Endothelial cell of umbilical vein (primary cell): Measurements from ENCODE around the gene THRSP. TPM values are rescaled to one million over a fixed set of nuclear protein-coding genes. Genes with fewer than 3 reads are reported as not detected.

ENCODE experiments used
- BruUV-seq: library from RNA; stranded (reverse); fragments of 400-500 nt; replicated peaks from 2 replicates; lab custom pipeline; 2021; lab: Mats Ljungman, UMichigan
- CTCF ChIA-PET: fragments of 300-600, 350-600 bp; sonication (Branson Sonifier 250); formaldehyde crosslinking; loops from one replicate; lab custom pipeline; 2021; ENCODE audit warnings: antibody characterized with exemption, inconsistent platforms; lab: Charles Lee
- POLR2A ChIA-PET: fragments of 300-600, 350-600 bp; sonication (Branson Sonifier 250); formaldehyde crosslinking; loops from one replicate; lab custom pipeline; 2021; ENCODE audit warnings: antibody characterized with exemption, inconsistent platforms; lab: Charles Lee
- DNase-seq: peaks from one replicate; pipeline ENCODE4 v3.0.0-alpha.2; 2011; ENCODE audit warnings: low read depth, low spot score
- FAIRE-seq: peaks from 2 replicates; lab custom pipeline; 2011; peaks lifted over from hg19 to GRCh38; lab: Jason Lieb, UNC
- H2AFZ ChIP-seq: 2 replicates; pipeline ENCODE4 v1.6.0; 2012; ENCODE audit warnings: low read depth, low read length, control low read depth, inconsistent platforms
- H3K27ac ChIP-seq: 2 replicates; pipeline ENCODE4 v1.5.1; 2011; ENCODE audit warnings: low read depth, mild to moderate bottlenecking, control low read depth, low read length, moderate library complexity; ENCODE audit not compliant: insufficient read depth
- H3K27me3 ChIP-seq, 2 experiments: 2 replicates each; pipeline versions ENCODE4 v1.6.0 to v1.6.1; 2011; ENCODE audit warnings: low read length in 2 of 2, mixed read lengths in 1 of 2; ENCODE audit not compliant: control insufficient read depth in 2 of 2, insufficient read depth in 2 of 2
- H3K36me3 ChIP-seq, 2 experiments: 2 replicates in 1 of 2; 3 replicates in 1 of 2; pipeline ENCODE4 v1.5.1; 2011; ENCODE audit warnings: low read length in 2 of 2, mild to moderate bottlenecking in 1 of 2, moderate library complexity in 1 of 2; ENCODE audit not compliant: control insufficient read depth in 2 of 2, insufficient read depth in 2 of 2; ENCODE audit errors: extremely low read depth in 1 of 2
- H3K4me1 ChIP-seq: 3 replicates; pipeline ENCODE4 v1.5.1; 2011; ENCODE audit warnings: mild to moderate bottlenecking, low read length; ENCODE audit not compliant: control insufficient read depth, insufficient read depth; ENCODE audit errors: extremely low read depth
- H3K4me2 ChIP-seq: 2 replicates; pipeline ENCODE4 v1.6.1; 2011; ENCODE audit warnings: low read length, control low read depth, mixed read lengths; ENCODE audit not compliant: insufficient read depth
- H3K4me3 ChIP-seq, 3 experiments: fragments of 200-600 bp in 1 of 3; sonication (generic), shearing (Covaris generic) in 1 of 3; replicated peaks in 1 of 3; 2 replicates each; pipeline ENCODE4 v1.5.1; 2011 to 2016; ENCODE audit warnings: control low read depth in 3 of 3, low read length in 3 of 3, mild to moderate bottlenecking in 2 of 3, inconsistent platforms in 1 of 3, low read depth in 1 of 3, moderate library complexity in 1 of 3; ENCODE audit not compliant: insufficient read depth in 1 of 3
- H3K79me2 ChIP-seq: 2 replicates; pipeline ENCODE4 v1.6.0; 2012; ENCODE audit warnings: low read length, inconsistent platforms; ENCODE audit not compliant: control insufficient read depth, insufficient read depth
- H3K9ac ChIP-seq: replicated peaks from 2 replicates; pipeline ENCODE3; 2011; ENCODE audit warnings: low read length, control low read depth; ENCODE audit not compliant: insufficient read depth; ENCODE audit errors: extremely low read depth
- H3K9me1 ChIP-seq: replicated peaks from 3 replicates; pipeline ENCODE4 v1.6.0; 2011; ENCODE audit warnings: mild to moderate bottlenecking, low read length; ENCODE audit not compliant: control insufficient read depth, insufficient read depth; ENCODE audit errors: extremely low read depth
- H3K9me3 ChIP-seq: replicated peaks from 2 replicates; pipeline ENCODE4 v1.5.1; 2012; ENCODE audit warnings: low read length, inconsistent platforms; ENCODE audit not compliant: control insufficient read depth, insufficient read depth
- H4K20me1 ChIP-seq: replicated peaks from 2 replicates; pipeline ENCODE3; 2011; ENCODE audit warnings: mild to moderate bottlenecking, low read length; ENCODE audit not compliant: control insufficient read depth, insufficient read depth; ENCODE audit errors: extremely low read depth
- EZH2 ChIP-seq: IDR thresholded peaks from 2 replicates; pipeline ENCODE4 v1.6.1; 2012; ENCODE audit warnings: borderline replicate concordance, low read depth, mild to moderate bottlenecking, moderate library complexity, low read length, inconsistent platforms; ENCODE audit not compliant: severe bottlenecking
- FOS ChIP-seq: IDR thresholded peaks from 2 replicates; pipeline ENCODE4 v1.6.1; 2011; ENCODE audit warnings: mild to moderate bottlenecking, low read length, moderate library complexity, borderline replicate concordance; ENCODE audit not compliant: insufficient read depth
- GATA2 ChIP-seq: IDR thresholded peaks from 2 replicates; pipeline ENCODE4 v1.7.0; 2011; ENCODE audit warnings: low read depth, mild to moderate bottlenecking, moderate library complexity, mixed read lengths, low read length; ENCODE audit not compliant: insufficient read length, insufficient read depth
- JUN ChIP-seq: IDR thresholded peaks from 2 replicates; pipeline ENCODE4 v1.6.1; 2011; ENCODE audit warnings: borderline replicate concordance, low read depth; ENCODE audit not compliant: insufficient read length, insufficient read depth
- MAX ChIP-seq: IDR thresholded peaks from 2 replicates; pipeline ENCODE4 v1.6.1; 2011; ENCODE audit not compliant: insufficient read depth, insufficient read length
- MYC ChIP-seq: IDR thresholded peaks from one replicate; pipeline ENCODE4 v1.6.1; 2011; ENCODE audit warnings: mild to moderate bottlenecking, low read depth, low read length
- POLR2A ChIP-seq: IDR thresholded peaks from 2 replicates; pipeline ENCODE4 v1.6.1; 2012; ENCODE audit warnings: low read depth, mild to moderate bottlenecking, control low read depth, low read length
- POLR2AphosphoS5 ChIP-seq: IDR thresholded peaks from 2 replicates; pipeline ENCODE4 v1.6.1; 2012; ENCODE audit warnings: low read depth, mild to moderate bottlenecking, control low read depth, low read length, moderate library complexity; ENCODE audit not compliant: insufficient read depth
- dilution Hi-C: fragments of 300-500 bp; cut with MboI; formaldehyde crosslinking; loops from one replicate; pipeline ENCODE4 v1.15.0; 2019; ENCODE audit warnings: low sequenced_read_pairs; ENCODE audit not compliant: extremely low pct_ligation_motif_present
- intact Hi-C: fragments of 100-400 bp; cut with micrococcal nuclease; formaldehyde crosslinking; loops from one replicate; pipeline ENCODE4 v1.10.0; 2022
- polyA plus RNA-seq, 4 experiments: library from polyadenylated mRNA; depleted of rRNA in 3 of 4; stranded (reverse) in 3 of 4; unstranded in 1 of 4; fragments of >200 nt; gene quantifications; 2 replicates each; pipeline versions ENCODE4 v1.2.1 to v1.2.3, GENCODE V29; 2011 to 2012; ENCODE audit warnings: missing spikeins in 1 of 4
- total RNA-seq: library from RNA; stranded (reverse); gene quantifications from 2 replicates; pipeline ENCODE4 v1.2.3, GENCODE V29; 2021
- TF ChIP-seq, protein P1 (sequence below), 2 donors: IDR thresholded peaks; 1 replicate in 1 of 2; 2 replicates in 1 of 2; pipeline ENCODE4 v1.5.1; 2011; ENCODE audit warnings: low read length in 2 of 2, mild to moderate bottlenecking in 2 of 2, moderate library complexity in 2 of 2, control low read depth in 1 of 2, inconsistent platforms in 1 of 2, low read depth in 1 of 2; ENCODE audit not compliant: insufficient read depth in 1 of 2; ENCODE audit errors: extremely low read depth in 1 of 2

Gene THRSP
- total and polyA plus RNA-seq, 2 donors (not counting 3 experiments of a cell fraction or from before 2014, with no cell fraction given), result not detected

GRCh38 chr11:78054971-78055370, 8.7 kb upstream of the THRSP start:
- dilution Hi-C loops, result no loop called here
- H3K4me3 ChIP-seq, result no peak overlapping the region
- POLR2A ChIA-PET, result no interaction called here

More at GRCh38 chr11:78054971-78055370, 8.7 kb upstream of the THRSP start:
- no peak for DNase-seq
- TF ChIP-seq GATA2 (no peak), POLR2A (no peak), POLR2AphosphoS5 (no peak), JUN (no peak), FOS (no peak), EZH2 (no peak), MAX (no peak), MYC (no peak)
- TF ChIP-seq, protein P1, sequence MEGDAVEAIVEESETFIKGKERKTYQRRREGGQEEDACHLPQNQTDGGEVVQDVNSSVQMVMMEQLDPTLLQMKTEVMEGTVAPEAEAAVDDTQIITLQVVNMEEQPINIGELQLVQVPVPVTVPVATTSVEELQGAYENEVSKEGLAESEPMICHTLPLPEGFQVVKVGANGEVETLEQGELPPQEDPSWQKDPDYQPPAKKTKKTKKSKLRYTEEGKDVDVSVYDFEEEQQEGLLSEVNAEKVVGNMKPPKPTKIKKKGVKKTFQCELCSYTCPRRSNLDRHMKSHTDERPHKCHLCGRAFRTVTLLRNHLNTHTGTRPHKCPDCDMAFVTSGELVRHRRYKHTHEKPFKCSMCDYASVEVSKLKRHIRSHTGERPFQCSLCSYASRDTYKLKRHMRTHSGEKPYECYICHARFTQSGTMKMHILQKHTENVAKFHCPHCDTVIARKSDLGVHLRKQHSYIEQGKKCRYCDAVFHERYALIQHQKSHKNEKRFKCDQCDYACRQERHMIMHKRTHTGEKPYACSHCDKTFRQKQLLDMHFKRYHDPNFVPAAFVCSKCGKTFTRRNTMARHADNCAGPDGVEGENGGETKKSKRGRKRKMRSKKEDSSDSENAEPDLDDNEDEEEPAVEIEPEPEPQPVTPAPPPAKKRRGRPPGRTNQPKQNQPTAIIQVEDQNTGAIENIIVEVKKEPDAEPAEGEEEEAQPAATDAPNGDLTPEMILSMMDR (IDR thresholded peaks at IDR 0.05; ENCODE audit: extremely low read depth in 1 of 2, insufficient read depth in 1 of 2, low read depth in 1 of 2, low read length in 2 of 2), result no peak
- Histone ChIP-seq H3K27ac (no peak overlapping the region), H4K20me1 (no peaks in the 10 kb centered on the region), H3K4me1 (peaks cover 3% of the 10 kb centered on the region), H3K9me1 (no peaks in the 10 kb centered on the region), H3K9ac (no peak overlapping the region), H3K27me3 (no peaks in the 10 kb centered on the region), H2AFZ (no peak overlapping the region), H3K4me2 (no peak overlapping the region), H3K36me3 (no peaks in the 10 kb centered on the region), H3K79me2 (no peaks in the 10 kb centered on the region), H3K9me3 (no peaks in the 10 kb centered on the region)
- CTCF ChIA-PET, result interaction anchor here (1.2 to 1.6 kb wide), 3 partner anchors 10 to 509 kb away, joined by 3 to 5 read pairs (median 3); no protein-coding TSS in a partner anchor
- BruUV-seq, result no TSS peak
- intact Hi-C loops, result no loop called here
- FAIRE-seq, result no peak
